IPS-18c (cell line): ENCODE results near the gene DDB1.

Source experiments
- H3K4me3 ChIP-seq: 2 replicates; pipeline ENCODE4 v1.7.0; 2013; ENCODE audit warnings: low read depth, mild to moderate bottlenecking, low read length, moderate library complexity; ENCODE audit not compliant: insufficient read depth
- H3K9me3 ChIP-seq: one replicate; pipeline ENCODE4 v1.6.1; 2013; ENCODE audit warnings: mild to moderate bottlenecking, low read length, moderate library complexity; ENCODE audit not compliant: control insufficient read depth, insufficient read depth

The DDB1 gene

GRCh38 chr11:61310749-61311148 is 22.2 kb downstream of the DDB1 start:
- H3K9me3 ChIP-seq: no peaks in the 10 kb centered on the region

GRCh38 chr11:61309739-61310138 is 23.2 kb downstream of the DDB1 start:
- no peak overlapping the region for H3K4me3 ChIP-seq
- no peaks in the 10 kb centered on the region for H3K9me3 ChIP-seq

More at GRCh38 chr11:61310749-61311148, 22.2 kb downstream of the DDB1 start:
- no peak overlapping the region for H3K4me3 ChIP-seq

GRCh38 chr11:61309141-61309540 is 23.8 kb downstream of the DDB1 start:
- Histone ChIP-seq H3K9me3 (no peaks in the 10 kb centered on the region), H3K4me3 (no peak overlapping the region)

GRCh38 chr11:61307354-61307753 is 25.6 kb downstream of the DDB1 start:
- Histone ChIP-seq H3K9me3 (no peaks in the 10 kb centered on the region), H3K4me3 (no peak overlapping the region)

GRCh38 chr11:61306221-61306620 is 26.7 kb downstream of the DDB1 start:
- Histone ChIP-seq H3K9me3 (no peaks in the 10 kb centered on the region), H3K4me3 (no peak overlapping the region)

- no peaks in the 10 kb centered on the region for H3K9me3 ChIP-seq
- no peak overlapping the region for H3K4me3 ChIP-seq
Measured at GRCh38 chr11:61305417-61305816, 27.5 kb downstream of the DDB1 start.

GRCh38 chr11:61303725-61304124 is 29.2 kb downstream of the DDB1 start:
- Histone ChIP-seq H3K9me3 (no peaks in the 10 kb centered on the region), H3K4me3 (no peak overlapping the region)

- H3K9me3 ChIP-seq: no peaks in the 10 kb centered on the region
- H3K4me3 ChIP-seq: no peak overlapping the region
Measured at GRCh38 chr11:61302550-61302949, 30.4 kb downstream of the DDB1 start.

GRCh38 chr11:61298663-61299244 is 34.2 kb downstream of the DDB1 start:
- no peaks in the 10 kb centered on the region for H3K9me3 ChIP-seq
- no peak overlapping the region; the same call in 1 of the 2 replicates for H3K4me3 ChIP-seq

- Histone ChIP-seq H3K9me3 (no peaks in the 10 kb centered on the region), H3K4me3 (no peak overlapping the region)
Measured at GRCh38 chr11:61297746-61298145, 35.2 kb downstream of the DDB1 start.

- no peak overlapping the region for H3K4me3 ChIP-seq
- H3K9me3 ChIP-seq: no peaks in the 10 kb centered on the region
Measured at GRCh38 chr11:61297341-61297740, 35.6 kb downstream of the DDB1 start.

- no peaks in the 10 kb centered on the region for H3K9me3 ChIP-seq
- H3K4me3 ChIP-seq: peak overlapping the region; percentile 73; the same call in 1 of the 2 replicates
Measured at GRCh38 chr11:61295596-61295926, 37.3 kb downstream of the DDB1 start.

- H3K9me3 ChIP-seq: no peaks in the 10 kb centered on the region
- peak within 1 kb of the TSS; percentile 73 for H3K4me3 ChIP-seq
Measured at GRCh38 chr11:61294717-61295595, 37.9 kb downstream of the DDB1 start, which contains the start of gene VWCE. Gene VWCE, minus strand, starts transcription at chr11:61295316. Its CDS starts 279 bp downstream, at chr11:61295037.

- H3K4me3 ChIP-seq: peak overlapping the region; percentile 73
Measured at GRCh38 chr11:61293867-61294716, 38.8 kb downstream of the DDB1 start.

GRCh38 chr11:61292356-61292755 is 40.5 kb downstream of the DDB1 start:
- H3K4me3 ChIP-seq: no peak overlapping the region
- H3K9me3 ChIP-seq: no peaks in the 10 kb centered on the region

More at GRCh38 chr11:61293867-61294716, 38.8 kb downstream of the DDB1 start:
- no peaks in the 10 kb centered on the region for H3K9me3 ChIP-seq

GRCh38 chr11:61290905-61291690 is 41.8 kb downstream of the DDB1 start:
- no peak overlapping the region for H3K4me3 ChIP-seq
- no peaks in the 10 kb centered on the region for H3K9me3 ChIP-seq
